Measurements from ENCODE around the gene VMP1. TPM values are rescaled to one million over a fixed set of nuclear protein-coding genes. Genes with fewer than 3 reads are reported as not detected.

Gene VMP1
- total RNA-seq, 4 donors from 2014 or later: 48.3 to 108 (median 72.4) TPM

- DNase-seq (ENCODE audit: low spot score in 2 of 2): no peak
- Histone ChIP-seq H3K4me3 (no peak overlapping the region), H3K9me3 (no peaks in the 10 kb centered on the region), H3K4me1 (peaks cover 54% of the 10 kb centered on the region), H3K36me3 (no peaks in the 10 kb centered on the region), H3K27ac (peak overlapping the region; percentile 73), H3K27me3 (no peaks in the 10 kb centered on the region)
- 63% methylated on average over 3 of the region's 3 CpGs for WGBS
- no peak for TF ChIP-seq EP300 (IDR thresholded peaks at IDR 0.05)
- no peak for TF ChIP-seq POLR2A (IDR thresholded peaks at IDR 0.05)
- no peak for TF ChIP-seq POLR2AphosphoS5 (IDR thresholded peaks at IDR 0.05)
- no peak for TF ChIP-seq CTCF (IDR thresholded peaks at IDR 0.05)
Observed at GRCh38 chr17:59830007-59830630, 122.7 kb downstream of the VMP1 start.

GRCh38 chr17:59830846-59831486 is 123.5 kb downstream of the VMP1 start:
- H3K27me3 ChIP-seq: no peaks in the 10 kb centered on the region
- 63% methylated on average over 1 of the region's 1 CpG for WGBS
- DNase-seq (ENCODE audit: low spot score in 2 of 2): no peak
- no peak for TF ChIP-seq POLR2A (IDR thresholded peaks at IDR 0.05)
- no peak for TF ChIP-seq POLR2AphosphoS5 (IDR thresholded peaks at IDR 0.05)
- TF ChIP-seq CTCF (IDR thresholded peaks at IDR 0.05): no peak
- H3K4me1 ChIP-seq: peaks cover 47% of the 10 kb centered on the region
- no peaks in the 10 kb centered on the region for H3K36me3 ChIP-seq
- H3K9me3 ChIP-seq: no peaks in the 10 kb centered on the region
- no peak overlapping the region for H3K27ac ChIP-seq
- H3K4me3 ChIP-seq: no peak overlapping the region

- Histone ChIP-seq H3K9me3 (no peaks in the 10 kb centered on the region), H3K27ac (no peak overlapping the region), H3K27me3 (no peaks in the 10 kb centered on the region), H3K4me1 (peaks cover 47% of the 10 kb centered on the region), H3K4me3 (no peak overlapping the region), H3K36me3 (no peaks in the 10 kb centered on the region)
- TF ChIP-seq EP300 (IDR thresholded peaks at IDR 0.05): no peak
- no peak for TF ChIP-seq POLR2AphosphoS5 (IDR thresholded peaks at IDR 0.05)
- no peak for TF ChIP-seq POLR2A (IDR thresholded peaks at IDR 0.05)
- no peak for TF ChIP-seq CTCF (IDR thresholded peaks at IDR 0.05)
- DNase-seq (ENCODE audit: low spot score in 2 of 2): no peak
- WGBS: 46% methylated on average over 4 of the region's 4 CpGs
Observed at GRCh38 chr17:59832883-59833379, 125.5 kb downstream of the VMP1 start.

GRCh38 chr17:59837308-59838051 is 130.0 kb downstream of the VMP1 start:
- Histone ChIP-seq H3K27me3 (no peaks in the 10 kb centered on the region), H3K4me1 (peaks cover 48% of the 10 kb centered on the region), H3K27ac (peak overlapping the region; percentile 97), H3K4me3 (peak overlapping the region; percentile 66), H3K9me3 (no peaks in the 10 kb centered on the region), H3K36me3 (no peaks in the 10 kb centered on the region)
- no peak for DNase-seq (ENCODE audit: low spot score in 2 of 2)
- WGBS: under 1% methylated on average over 8 of the region's 8 CpGs
- TF ChIP-seq POLR2A (IDR thresholded peaks at IDR 0.05) (peak; percentile 48 to 91), CTCF (IDR thresholded peaks at IDR 0.05) (no peak), EP300 (IDR thresholded peaks at IDR 0.05) (peak; percentile 76), POLR2AphosphoS5 (IDR thresholded peaks at IDR 0.05) (peak; percentile 37 to 94 (median 87))

Measured in suprapubic skin (tissue), 4 donors.